Loucy (cell line): ENCODE measurements around the gene C1orf174.

Experiments used
- H2AFZ ChIP-seq: fragments of 200-600 bp; sonication (generic); 2 replicates; pipeline ENCODE4 v1.6.0; 2016; ENCODE audit warnings: antibody characterized with exemption, mild to moderate bottlenecking, low read length, moderate library complexity
- H3F3A ChIP-seq: fragments of 200-600 bp; 2 replicates; pipeline ENCODE4 v1.6.0; 2016; ENCODE audit warnings: antibody characterized with exemption, low read depth, mild to moderate bottlenecking
- H3K27me3 ChIP-seq: fragments of 200-600 bp; sonication (generic); 2 replicates; pipeline ENCODE4 v1.6.1; 2014; ENCODE audit warnings: low read length, mild to moderate bottlenecking; ENCODE audit not compliant: insufficient read depth, poor library complexity, severe bottlenecking
- H3K36me3 ChIP-seq: fragments of 200-600 bp; sonication (generic); 2 replicates; pipeline ENCODE4 v1.6.1; 2016; ENCODE audit warnings: low read length; ENCODE audit not compliant: insufficient read depth
- H3K4me1 ChIP-seq: fragments of 200-600 bp; sonication (generic); 2 replicates; pipeline ENCODE4 v1.5.1; 2014; ENCODE audit warnings: low read length, mild to moderate bottlenecking; ENCODE audit not compliant: insufficient read depth, poor library complexity, severe bottlenecking
- H3K4me2 ChIP-seq: fragments of 200-600 bp; sonication (generic); 2 replicates; pipeline ENCODE4 v1.6.0; 2014; ENCODE audit warnings: antibody characterized with exemption, low read length, low read depth, mild to moderate bottlenecking; ENCODE audit not compliant: poor library complexity, severe bottlenecking
- H3K4me3 ChIP-seq: fragments of 200-600 bp; sonication (generic); 2 replicates; pipeline ENCODE4 v1.5.1; 2014; ENCODE audit warnings: low read length, mild to moderate bottlenecking, mixed read lengths; ENCODE audit not compliant: poor library complexity, severe bottlenecking
- H3K79me2 ChIP-seq: fragments of 200-600 bp; sonication (generic); 2 replicates; pipeline ENCODE4 v1.6.1; 2014; ENCODE audit warnings: low read length; ENCODE audit not compliant: insufficient read depth
- H3K9ac ChIP-seq: fragments of 200-600 bp; sonication (generic); 2 replicates; pipeline ENCODE4 v1.6.0; 2014; ENCODE audit warnings: mild to moderate bottlenecking, low read depth, low read length, moderate library complexity; ENCODE audit not compliant: poor library complexity, severe bottlenecking
- H3K9me2 ChIP-seq: fragments of 200-600 bp; sonication (generic); replicated peaks from 2 replicates; pipeline ENCODE4 v1.6.1; 2016; ENCODE audit warnings: low read depth, low read length, mixed read lengths
- H3K9me3 ChIP-seq: fragments of 200-600 bp; sonication (generic); 2 replicates; pipeline ENCODE4 v1.6.1; 2014; ENCODE audit warnings: mild to moderate bottlenecking, antibody characterized with exemption, low read length, low read depth; ENCODE audit not compliant: insufficient read depth
- H4K20me1 ChIP-seq: fragments of 200-600 bp; sonication (generic); 2 replicates; pipeline ENCODE4 v1.6.0; 2014; ENCODE audit warnings: antibody characterized with exemption, low read length, mild to moderate bottlenecking; ENCODE audit not compliant: insufficient read depth, poor library complexity, severe bottlenecking
- CTCF ChIP-seq: fragments of 200-600 bp; sonication (generic); conservative IDR thresholded peaks from 2 replicates; pipeline ENCODE4 v1.5.1; 2014; ENCODE audit warnings: mild to moderate bottlenecking, antibody characterized with exemption, low read length
- EZH2phosphoT487 ChIP-seq: fragments of 200-600 bp; IDR thresholded peaks from 2 replicates; pipeline ENCODE4 v1.6.1; 2018; ENCODE audit warnings: antibody characterized with exemption, mild to moderate bottlenecking, moderate library complexity, borderline replicate concordance

Gene C1orf174

GRCh38 chr1:3865606-3866160, 34.4 kb downstream of the C1orf174 start:
- no peak overlapping the region for H2AFZ ChIP-seq
- H3K4me2 ChIP-seq, result no peak overlapping the region
- no peaks in the 10 kb centered on the region for H3K79me2 ChIP-seq
- H3K9me2 ChIP-seq, result no peaks in the 10 kb centered on the region
- no peaks in the 10 kb centered on the region for H3K9me3 ChIP-seq
- H3K4me1 ChIP-seq, result no peaks in the 10 kb centered on the region
- no peaks in the 10 kb centered on the region for H4K20me1 ChIP-seq
- no peaks in the 10 kb centered on the region for H3F3A ChIP-seq
- no peak overlapping the region for H3K9ac ChIP-seq
- H3K4me3 ChIP-seq, result no peak overlapping the region
- TF ChIP-seq CTCF (no peak), EZH2phosphoT487 (no peak)
- no peaks in the 10 kb centered on the region; the same call in 1 of the 2 replicates for H3K36me3 ChIP-seq
- no peaks in the 10 kb centered on the region for H3K27me3 ChIP-seq

GRCh38 chr1:3864884-3865283, 35.2 kb downstream of the C1orf174 start:
- TF ChIP-seq CTCF, result no peak
- no peak for TF ChIP-seq EZH2phosphoT487
- no peaks in the 10 kb centered on the region for H3K27me3 ChIP-seq
- no peaks in the 10 kb centered on the region; the same call in 1 of the 2 replicates for H3K36me3 ChIP-seq
- H2AFZ ChIP-seq, result no peak overlapping the region
- no peaks in the 10 kb centered on the region for H3K4me1 ChIP-seq
- H3K9me2 ChIP-seq, result no peaks in the 10 kb centered on the region
- H3K4me3 ChIP-seq, result no peak overlapping the region
- H3K9ac ChIP-seq, result no peak overlapping the region
- no peaks in the 10 kb centered on the region for H3K79me2 ChIP-seq
- H4K20me1 ChIP-seq, result no peaks in the 10 kb centered on the region
- no peak overlapping the region for H3K4me2 ChIP-seq
- no peaks in the 10 kb centered on the region for H3K9me3 ChIP-seq
- H3F3A ChIP-seq, result no peaks in the 10 kb centered on the region

- no peak overlapping the region for H3K4me3 ChIP-seq
- H3K9me3 ChIP-seq, result no peaks in the 10 kb centered on the region
- no peaks in the 10 kb centered on the region; the same call in 1 of the 2 replicates for H3K36me3 ChIP-seq
- no peaks in the 10 kb centered on the region for H3F3A ChIP-seq
- TF ChIP-seq CTCF, result no peak
- no peak for TF ChIP-seq EZH2phosphoT487
- H3K4me1 ChIP-seq, result peaks cover 5% of the 10 kb centered on the region
- H3K79me2 ChIP-seq, result peaks cover 3% of the 10 kb centered on the region; the same call in 1 of the 2 replicates
- no peaks in the 10 kb centered on the region for H3K9me2 ChIP-seq
- H2AFZ ChIP-seq, result no peak overlapping the region
- no peak overlapping the region for H3K9ac ChIP-seq
- H3K27me3 ChIP-seq, result no peaks in the 10 kb centered on the region
- no peak overlapping the region for H3K4me2 ChIP-seq
- H4K20me1 ChIP-seq, result no peaks in the 10 kb centered on the region
These were observed 36.7 kb downstream of the C1orf174 start for GRCh38 chr1:3863231-3863935.
